GM23338 (cell line): Measurements from ENCODE around the gene FAM171A2. TPM values are rescaled to one million over a fixed set of nuclear protein-coding genes. Genes with fewer than 3 reads are reported as not detected.

Experiments
- ATAC-seq: fragments of 200-7000 bp; cut with Tn5 transposase; 3 replicates; pipeline ENCODE4 v1.9.1; 2020
- DNase-seq: peaks from one replicate; pipeline ENCODE4 v3.0.0-alpha.2; 2015; ENCODE audit warnings: low spot score
- H2AFZ ChIP-seq: fragments of 200-600 bp; sonication (generic); 2 replicates; pipeline ENCODE4 v1.8.0; 2016; ENCODE audit warnings: antibody characterized with exemption, mild to moderate bottlenecking, moderate library complexity
- H3F3A ChIP-seq: fragments of 200-600 bp; sonication (generic); replicated peaks from 2 replicates; pipeline ENCODE4 v1.8.0; 2017; ENCODE audit warnings: antibody characterized with exemption, mixed run types, low read depth
- H3K27ac ChIP-seq: fragments of 200-600 bp; sonication (generic); 2 replicates; pipeline ENCODE4 v1.6.1; 2016; ENCODE audit warnings: low read depth
- H3K27me3 ChIP-seq: fragments of 200-600 bp; sonication (generic); 2 replicates; pipeline ENCODE4 v1.8.0; 2016; ENCODE audit warnings: mild to moderate bottlenecking, mixed run types, moderate library complexity; ENCODE audit not compliant: insufficient read depth
- H3K36me3 ChIP-seq: fragments of 200-600 bp; sonication (generic); 2 replicates; pipeline ENCODE4 v1.8.0; 2016; ENCODE audit warnings: mild to moderate bottlenecking; ENCODE audit not compliant: insufficient read depth
- H3K4me1 ChIP-seq: fragments of 200-600 bp; sonication (generic); 2 replicates; pipeline ENCODE4 v1.8.0; 2016; ENCODE audit warnings: mild to moderate bottlenecking, moderate library complexity; ENCODE audit not compliant: insufficient read depth
- H3K4me2 ChIP-seq: fragments of 200-600 bp; sonication (generic); 2 replicates; pipeline ENCODE4 v1.7.1; 2017; ENCODE audit warnings: mixed run types
- H3K4me3 ChIP-seq: fragments of 200-600 bp; sonication (generic); 2 replicates; pipeline ENCODE4 v1.6.1; 2016; ENCODE audit warnings: mixed run types
- H3K79me2 ChIP-seq: fragments of 200-600 bp; sonication (generic); replicated peaks from 2 replicates; pipeline ENCODE4 v1.8.0; 2017; ENCODE audit warnings: mild to moderate bottlenecking; ENCODE audit not compliant: insufficient read depth
- H3K9me2 ChIP-seq: fragments of 200-600 bp; sonication (generic); 2 replicates; pipeline ENCODE4 v1.8.0; 2017; ENCODE audit not compliant: insufficient read depth
- H4K20me1 ChIP-seq: fragments of 200-600 bp; sonication (generic); replicated peaks from 2 replicates; pipeline ENCODE4 v1.8.0; 2017; ENCODE audit warnings: mild to moderate bottlenecking; ENCODE audit not compliant: insufficient read depth
- H3K27ac Mint-ChIP-seq: 2 replicates; pipeline ENCODE4 v1.8.0; 2020; ENCODE audit warnings: inconsistent platforms, mild to moderate bottlenecking, moderate library complexity, mixed read lengths
- H3K27me3 Mint-ChIP-seq: 3 replicates; pipeline ENCODE4 v1.8.0; 2022; ENCODE audit warnings: low read depth, mild to moderate bottlenecking, moderate library complexity, mixed read lengths, inconsistent platforms; ENCODE audit not compliant: insufficient read depth, poor library complexity
- H3K36me3 Mint-ChIP-seq: 3 replicates; pipeline ENCODE4 v1.8.0; 2021; ENCODE audit warnings: low read depth, mild to moderate bottlenecking, inconsistent platforms, moderate library complexity, mixed read lengths
- H3K4me1 Mint-ChIP-seq: 3 replicates; pipeline ENCODE4 v1.8.0; 2020; ENCODE audit warnings: mild to moderate bottlenecking, inconsistent platforms, mixed read lengths
- H3K4me3 Mint-ChIP-seq: 3 replicates; pipeline ENCODE4 v1.8.0; 2021; ENCODE audit warnings: moderate library complexity, mild to moderate bottlenecking, inconsistent platforms, mixed read lengths
- H3K9me3 Mint-ChIP-seq: 3 replicates; pipeline ENCODE4 v1.8.0; 2020; ENCODE audit warnings: moderate library complexity, mild to moderate bottlenecking, inconsistent platforms, mixed read lengths
- CREB1 ChIP-seq: fragments of 250-450 bp; sonication (Bioruptor Pico); IDR thresholded peaks from 2 replicates; pipeline ENCODE4 v1.5.0; 2020; ENCODE audit warnings: low read depth, mild to moderate bottlenecking, moderate library complexity
- CTCF ChIP-seq, 2 experiments: fragments of 200-600 bp in 1 of 2; sonication (generic) in 1 of 2; conservative IDR thresholded peaks; 2 replicates each; pipeline versions ENCODE4 v1.5.1 to v1.6.1; 2016 to 2017; ENCODE audit warnings: antibody characterized with exemption in 2 of 2, low read depth in 2 of 2, mild to moderate bottlenecking in 2 of 2, moderate library complexity in 1 of 2
- ETS1 ChIP-seq: IDR thresholded peaks from 2 replicates; pipeline ENCODE4 v1.6.1; 2016; ENCODE audit warnings: antibody characterized with exemption
- JUNB ChIP-seq: IDR thresholded peaks from one replicate; pipeline ENCODE4 v1.6.1; 2016; ENCODE audit warnings: antibody characterized with exemption; ENCODE audit not compliant: unreplicated experiment
- NANOG ChIP-seq: IDR thresholded peaks from 2 replicates; pipeline ENCODE4 v1.6.1; 2016; ENCODE audit warnings: antibody characterized with exemption, borderline replicate concordance
- POLR2AphosphoS5 ChIP-seq: IDR thresholded peaks from 2 replicates; pipeline ENCODE4 v1.6.1; 2016; ENCODE audit warnings: antibody characterized with exemption, low read depth
- REST ChIP-seq: IDR thresholded peaks from one replicate; pipeline ENCODE4 v1.6.1; 2018; ENCODE audit warnings: antibody characterized with exemption; ENCODE audit not compliant: unreplicated experiment
- ZNF331 ChIP-seq: fragments of 250-450 bp; sonication (Bioruptor Pico); IDR thresholded peaks from 2 replicates; pipeline ENCODE4 v1.5.0; 2020; ENCODE audit warnings: low read depth, mild to moderate bottlenecking, moderate library complexity
- ZNF462 ChIP-seq: fragments of 250-450 bp; sonication (Bioruptor Pico); IDR thresholded peaks from 2 replicates; pipeline ENCODE4 v1.5.0; 2020; ENCODE audit warnings: mild to moderate bottlenecking, moderate library complexity
- polyA plus RNA-seq: library from polyadenylated mRNA; unstranded; fragments of >200 nt; fragmentation: Nextera tagmentation; extraction: Ambion mirVana; gene quantifications from 2 replicates; pipeline ENCODE4 v1.2.1, GENCODE V29; 2016
- total RNA-seq: library from RNA; depleted of rRNA; stranded (reverse); fragments of >200 nt; shearing (Covaris generic); gene quantifications from 2 replicates; pipeline ENCODE4 v1.2.3, GENCODE V29; 2014

Gene FAM171A2
- total and polyA plus RNA-seq, 2 experiments from 2014 or later = 4.1 to 35.4 TPM

- Histone ChIP-seq H3K27ac (no peak overlapping the region), H2AFZ (no peak overlapping the region), H3K4me1 (peaks cover 6% of the 10 kb centered on the region), H4K20me1 (no peaks in the 10 kb centered on the region), H3K9me2 (no peaks in the 10 kb centered on the region), H3F3A (peaks cover 4% of the 10 kb centered on the region; the same call in 1 of the 2 replicates), H3K36me3 (no peaks in the 10 kb centered on the region), H3K4me3 (no peak overlapping the region), H3K27me3 (peaks cover 34% of the 10 kb centered on the region), H3K79me2 (no peaks in the 10 kb centered on the region), H3K4me2 (no peak overlapping the region)
- H3K9me3 Mint-ChIP-seq = no peaks in the 10 kb centered on the region; the same call in 2 of the 3 replicates
- H3K27me3 Mint-ChIP-seq = peaks cover 34% of the 10 kb centered on the region
- H3K36me3 Mint-ChIP-seq = peaks cover 3% of the 10 kb centered on the region; the same call in 2 of the 3 replicates
- no peak overlapping the region for H3K4me3 Mint-ChIP-seq
- no peak for TF ChIP-seq JUNB
- no peak overlapping the region for H3K27ac Mint-ChIP-seq
- no peak for DNase-seq
- H3K4me1 Mint-ChIP-seq = peaks cover 14% of the 10 kb centered on the region
- no peak for ATAC-seq
Measured at GRCh38 chr17:44380767-44381166, 17.1 kb upstream of the FAM171A2 start.

GRCh38 chr17:44379887-44380286 lies 16.2 kb upstream of the FAM171A2 start:
- H3K27me3 Mint-ChIP-seq = peaks cover 32% of the 10 kb centered on the region
- Histone ChIP-seq H4K20me1 (no peaks in the 10 kb centered on the region), H3K4me2 (no peak overlapping the region), H3K27ac (no peak overlapping the region), H2AFZ (no peak overlapping the region), H3K27me3 (peaks cover 33% of the 10 kb centered on the region), H3K9me2 (no peaks in the 10 kb centered on the region), H3K4me3 (no peak overlapping the region), H3F3A (peaks cover 11% of the 10 kb centered on the region), H3K79me2 (no peaks in the 10 kb centered on the region), H3K4me1 (peaks cover 15% of the 10 kb centered on the region), H3K36me3 (no peaks in the 10 kb centered on the region)
- peaks cover 3% of the 10 kb centered on the region; the same call in 2 of the 3 replicates for H3K36me3 Mint-ChIP-seq
- ATAC-seq (no peak), DNase-seq (no peak)
- H3K9me3 Mint-ChIP-seq = no peaks in the 10 kb centered on the region; the same call in 2 of the 3 replicates
- H3K4me3 Mint-ChIP-seq = no peak overlapping the region
- H3K27ac Mint-ChIP-seq = no peak overlapping the region
- peaks cover 22% of the 10 kb centered on the region for H3K4me1 Mint-ChIP-seq
- TF ChIP-seq REST (no peak), ZNF462 (no peak), CREB1 (CRISPR knock-in tag) (no peak), JUNB (no peak), ETS1 (no peak), NANOG (no peak), ZNF331 (no peak), CTCF (conservative IDR thresholded peaks at IDR 0.05; ENCODE audit: low read depth in 2 of 2) (no peak), POLR2AphosphoS5 (no peak)
